Measurements from ENCODE around the gene PDZRN3.
A peak's percentile ranks its signal among the peaks of the same experiment; 100 is the strongest.

Gene PDZRN3

DNA sequence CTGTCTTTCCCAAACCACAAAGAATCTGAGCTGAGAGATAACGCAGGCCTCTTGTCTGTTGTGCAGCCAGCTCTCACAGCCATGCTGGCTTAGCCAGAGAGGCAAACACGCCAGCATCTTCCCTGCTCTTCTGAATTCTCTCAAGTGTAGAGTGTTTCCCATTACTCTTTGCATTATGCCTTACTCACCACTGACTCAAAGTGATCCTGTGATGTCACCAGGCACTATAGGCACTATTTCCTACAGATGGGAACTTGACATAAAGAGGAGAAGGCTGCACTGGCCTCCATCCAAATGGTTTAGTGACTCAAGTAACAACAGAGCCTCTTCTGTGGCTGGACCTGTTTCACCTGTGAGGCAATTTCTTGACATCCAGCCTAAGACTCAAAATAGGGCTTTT lies 44.4 kb downstream of the PDZRN3 start:
- no peak overlapping the region for H3K4me3 ChIP-seq (replicated peaks; ENCODE audit: low read depth, low read length)
- no peak for TF ChIP-seq CTCF (IDR thresholded peaks at IDR 0.05; ENCODE audit: low read depth, low read length, missing control alignments)
- peak; percentile 88 for DNase-seq (ENCODE audit: extremely low read depth, low read depth)

- DNase-seq (ENCODE audit: extremely low read depth, low read depth) = no peak
- no peak for TF ChIP-seq CTCF (IDR thresholded peaks at IDR 0.05; ENCODE audit: low read depth, low read length, missing control alignments)
- no peak overlapping the region for H3K4me3 ChIP-seq (replicated peaks; ENCODE audit: low read depth, low read length)
Measured at GRCh38 chr3:73577704-73578103, 47.0 kb downstream of the PDZRN3 start.

DNA sequence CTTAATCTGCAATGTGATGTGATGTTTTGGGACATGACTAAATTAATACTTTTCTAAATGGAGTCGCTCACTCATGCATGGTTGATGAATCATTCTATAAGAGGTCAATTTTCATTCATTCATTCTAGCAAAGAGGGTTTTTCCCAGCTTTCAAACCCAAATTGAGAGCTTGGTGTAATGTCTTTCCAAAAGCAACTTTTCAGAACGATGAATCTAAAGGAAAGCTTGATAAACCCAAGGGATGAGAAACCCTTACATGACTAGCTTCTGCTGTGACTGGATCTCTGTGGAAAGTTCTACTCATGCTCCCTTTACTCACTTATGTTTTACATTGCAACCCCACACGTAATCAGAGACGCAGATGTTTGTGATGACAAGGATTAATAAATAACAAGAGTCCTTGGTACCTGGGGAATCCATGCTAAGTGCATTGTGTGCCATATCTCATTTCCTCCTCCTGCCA lies 47.7 kb downstream of the PDZRN3 start:
- no peak for DNase-seq (ENCODE audit: extremely low read depth, low read depth)
- TF ChIP-seq CTCF (IDR thresholded peaks at IDR 0.05; ENCODE audit: low read depth, low read length, missing control alignments) = no peak
- no peak overlapping the region for H3K4me3 ChIP-seq (replicated peaks; ENCODE audit: low read depth, low read length)

DNA sequence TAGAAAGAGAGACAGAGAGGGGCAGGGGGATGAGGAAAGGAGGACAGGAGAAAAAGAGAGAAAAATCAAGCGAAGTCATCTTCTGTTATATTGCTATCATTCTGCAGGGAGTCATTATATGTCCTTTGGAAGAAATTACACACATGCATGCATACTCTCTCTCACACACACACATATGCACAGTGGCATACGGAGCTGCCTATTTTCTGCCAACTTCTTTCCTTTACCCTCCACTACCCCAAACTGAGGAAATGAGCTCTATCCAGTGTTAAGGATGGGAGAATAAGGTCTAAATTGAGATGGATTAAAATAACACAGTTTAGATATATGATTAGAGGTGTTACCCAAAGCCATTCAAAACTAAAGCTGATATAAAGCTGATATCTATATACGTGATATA lies 48.8 kb downstream of the PDZRN3 start:
- no peak for DNase-seq (ENCODE audit: extremely low read depth, low read depth)
- H3K4me3 ChIP-seq (replicated peaks; ENCODE audit: low read depth, low read length) = no peak overlapping the region
- no peak for TF ChIP-seq CTCF (IDR thresholded peaks at IDR 0.05; ENCODE audit: low read depth, low read length, missing control alignments)

DNA sequence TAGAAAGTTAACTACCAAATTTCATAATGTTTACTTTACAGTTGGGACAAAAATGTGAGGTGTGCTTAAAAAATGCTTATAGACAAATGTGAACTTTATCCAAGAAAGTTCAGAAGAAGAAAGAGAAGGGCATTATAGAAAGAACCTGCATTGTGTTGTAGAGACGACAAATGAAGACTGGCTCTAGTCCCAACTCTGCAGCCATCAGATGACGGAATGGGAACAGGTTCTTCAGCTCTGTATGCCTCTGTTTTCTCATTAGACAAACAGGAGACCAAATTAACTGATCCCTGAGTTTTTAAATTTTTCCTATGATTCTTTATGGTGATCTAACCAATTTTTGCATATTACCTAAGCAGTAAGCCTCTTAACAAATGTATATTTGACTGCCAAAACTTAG lies 49.2 kb downstream of the PDZRN3 start:
- no peak for TF ChIP-seq CTCF (IDR thresholded peaks at IDR 0.05; ENCODE audit: low read depth, low read length, missing control alignments)
- H3K4me3 ChIP-seq (replicated peaks; ENCODE audit: low read depth, low read length) = no peak overlapping the region
- DNase-seq (ENCODE audit: extremely low read depth, low read depth) = no peak

DNA sequence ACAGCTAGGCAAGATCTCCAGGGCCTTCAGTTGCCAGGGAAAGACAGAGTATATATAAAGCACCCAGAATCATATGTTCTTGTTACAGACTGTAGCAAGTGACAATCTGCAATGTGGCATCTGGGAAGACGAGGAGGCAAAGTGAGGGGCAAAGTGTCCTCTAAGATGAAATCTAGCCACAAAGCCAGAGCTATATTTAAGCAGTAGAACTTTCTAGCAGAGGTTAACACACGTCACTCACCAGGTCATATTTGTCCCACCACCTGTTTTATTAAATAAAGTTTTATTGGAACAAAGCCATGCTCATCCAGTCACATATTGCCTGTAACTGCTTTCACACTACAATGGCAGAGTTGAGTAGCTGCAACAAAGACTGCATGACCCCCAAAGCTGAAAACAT lies 51.5 kb downstream of the PDZRN3 start:
- no peak for DNase-seq (ENCODE audit: extremely low read depth, low read depth)
- H3K4me3 ChIP-seq (replicated peaks; ENCODE audit: low read depth, low read length) = no peak overlapping the region
- TF ChIP-seq CTCF (IDR thresholded peaks at IDR 0.05; ENCODE audit: low read depth, low read length, missing control alignments) = no peak

GRCh38 chr3:73572368-73572767 lies 52.4 kb downstream of the PDZRN3 start:
- DNase-seq (ENCODE audit: extremely low read depth, low read depth) = no peak
- TF ChIP-seq CTCF (IDR thresholded peaks at IDR 0.05; ENCODE audit: low read depth, low read length, missing control alignments) = no peak
- H3K4me3 ChIP-seq (replicated peaks; ENCODE audit: low read depth, low read length) = no peak overlapping the region

Measured in HFF-Myc (cell line).